LNCAP (cell line): ENCODE measurements around the gene EID3.

Experiments used
- TF ChIP-seq, protein P1 (sequence below): fragments of 450-650 bp; IDR thresholded peaks from 2 replicates; pipeline ENCODE4 v1.5.1; 2017; ENCODE audit warnings: mild to moderate bottlenecking

Gene EID3

DNA sequence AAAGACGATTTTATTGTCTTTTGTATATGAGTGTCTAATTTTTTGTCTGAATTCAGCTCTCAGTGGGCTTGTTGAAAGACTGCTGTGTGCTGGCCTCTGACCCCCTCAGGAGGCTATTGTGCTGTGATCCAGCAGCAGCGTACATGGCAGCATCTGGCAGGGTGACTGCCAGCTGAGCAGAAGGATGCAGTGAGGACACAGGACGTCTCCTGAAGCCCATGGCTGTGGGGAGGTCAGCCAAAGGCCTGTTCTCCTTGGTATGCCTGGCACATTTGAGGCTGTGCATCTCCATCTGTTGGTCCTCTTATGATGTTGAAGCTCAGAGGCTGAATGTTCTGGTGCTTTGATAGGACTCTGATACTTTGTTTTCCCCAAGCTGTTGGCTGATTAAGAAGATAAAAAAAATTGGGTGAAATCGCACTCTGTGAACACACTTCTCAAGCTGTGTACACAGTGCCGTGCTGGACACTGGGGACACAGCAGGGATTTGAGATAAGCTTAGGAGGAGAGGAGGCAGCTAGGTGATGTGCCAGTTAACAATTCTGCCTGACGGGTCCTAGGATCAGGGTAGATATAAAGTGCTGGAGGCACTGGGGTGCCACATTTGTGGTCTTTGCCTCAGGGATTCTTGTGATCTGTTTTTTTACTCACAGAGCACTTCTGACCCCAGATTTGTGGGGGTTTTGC lies 37.5 kb downstream of the EID3 start:
- TF ChIP-seq, protein P1, sequence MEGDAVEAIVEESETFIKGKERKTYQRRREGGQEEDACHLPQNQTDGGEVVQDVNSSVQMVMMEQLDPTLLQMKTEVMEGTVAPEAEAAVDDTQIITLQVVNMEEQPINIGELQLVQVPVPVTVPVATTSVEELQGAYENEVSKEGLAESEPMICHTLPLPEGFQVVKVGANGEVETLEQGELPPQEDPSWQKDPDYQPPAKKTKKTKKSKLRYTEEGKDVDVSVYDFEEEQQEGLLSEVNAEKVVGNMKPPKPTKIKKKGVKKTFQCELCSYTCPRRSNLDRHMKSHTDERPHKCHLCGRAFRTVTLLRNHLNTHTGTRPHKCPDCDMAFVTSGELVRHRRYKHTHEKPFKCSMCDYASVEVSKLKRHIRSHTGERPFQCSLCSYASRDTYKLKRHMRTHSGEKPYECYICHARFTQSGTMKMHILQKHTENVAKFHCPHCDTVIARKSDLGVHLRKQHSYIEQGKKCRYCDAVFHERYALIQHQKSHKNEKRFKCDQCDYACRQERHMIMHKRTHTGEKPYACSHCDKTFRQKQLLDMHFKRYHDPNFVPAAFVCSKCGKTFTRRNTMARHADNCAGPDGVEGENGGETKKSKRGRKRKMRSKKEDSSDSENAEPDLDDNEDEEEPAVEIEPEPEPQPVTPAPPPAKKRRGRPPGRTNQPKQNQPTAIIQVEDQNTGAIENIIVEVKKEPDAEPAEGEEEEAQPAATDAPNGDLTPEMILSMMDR = no peak

DNA sequence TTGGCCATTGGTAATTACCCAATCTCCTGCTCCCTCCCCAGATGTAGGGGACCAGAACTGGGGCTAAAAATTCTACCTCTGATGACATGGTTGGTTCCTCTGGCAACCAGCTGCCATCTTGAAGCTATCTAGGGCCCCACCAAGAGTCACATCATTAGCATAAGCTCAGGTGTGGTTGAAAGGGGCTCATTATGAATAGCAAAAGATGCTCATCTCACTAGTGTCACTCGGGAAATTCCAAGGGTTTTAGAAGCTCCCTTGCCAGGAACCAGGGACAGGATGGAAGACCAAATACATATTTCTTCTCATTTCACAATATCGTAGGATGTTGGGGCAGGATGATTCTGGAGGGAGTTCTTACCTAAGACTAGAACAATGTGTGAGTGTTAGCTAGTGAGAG lies 38.6 kb downstream of the EID3 start:
- TF ChIP-seq, protein P1 = no peak

DNA sequence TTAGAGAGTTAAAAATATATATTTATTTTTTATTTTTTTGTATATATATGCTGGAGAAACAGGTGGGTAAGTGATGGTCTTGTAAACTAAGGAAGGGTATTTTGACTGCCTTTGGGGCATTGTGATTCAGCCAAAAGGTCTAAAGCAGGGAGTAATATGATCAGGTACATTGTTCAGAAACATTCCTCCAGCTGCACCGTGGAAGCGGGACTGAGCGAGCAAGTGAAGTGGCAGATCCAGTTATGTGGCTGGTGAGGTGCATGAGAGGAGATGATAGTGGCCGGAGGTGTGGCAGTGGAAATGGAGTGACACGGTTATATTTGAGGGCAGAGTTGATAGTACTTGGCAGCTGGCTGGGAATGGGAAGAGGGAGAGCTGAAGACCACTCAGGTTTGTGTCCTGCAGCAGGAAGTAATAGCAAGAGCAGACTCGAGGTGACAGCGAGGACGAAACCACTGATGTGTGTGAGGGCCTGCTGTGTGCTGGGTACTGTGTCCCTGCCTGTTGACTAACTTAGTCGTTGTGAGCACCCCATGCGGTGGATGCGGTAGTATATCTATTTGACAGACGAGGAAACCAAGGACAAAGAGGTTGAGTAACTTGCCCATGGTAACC lies 39.2 kb downstream of the EID3 start:
- TF ChIP-seq, protein P1 = no peak

DNA sequence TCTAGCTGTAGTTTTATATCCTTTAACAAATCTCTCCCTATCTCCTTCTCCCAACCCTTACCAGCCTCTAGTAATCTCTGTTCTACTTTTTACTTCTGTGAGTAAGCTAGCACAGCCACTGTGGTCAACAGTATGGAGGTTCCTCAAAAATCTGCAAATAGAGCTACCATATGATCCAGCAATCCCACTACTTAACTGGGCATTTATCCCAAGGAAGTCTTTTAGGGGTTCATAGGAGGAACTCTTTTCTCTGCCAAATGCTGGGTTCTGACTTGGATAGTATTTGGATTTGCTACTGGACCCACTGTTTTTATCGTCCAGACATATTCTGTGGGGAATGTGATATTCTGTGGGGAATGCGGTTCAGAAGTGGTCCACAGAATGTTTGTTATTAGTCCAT lies 41.1 kb downstream of the EID3 start:
- TF ChIP-seq, protein P1 = no peak

DNA sequence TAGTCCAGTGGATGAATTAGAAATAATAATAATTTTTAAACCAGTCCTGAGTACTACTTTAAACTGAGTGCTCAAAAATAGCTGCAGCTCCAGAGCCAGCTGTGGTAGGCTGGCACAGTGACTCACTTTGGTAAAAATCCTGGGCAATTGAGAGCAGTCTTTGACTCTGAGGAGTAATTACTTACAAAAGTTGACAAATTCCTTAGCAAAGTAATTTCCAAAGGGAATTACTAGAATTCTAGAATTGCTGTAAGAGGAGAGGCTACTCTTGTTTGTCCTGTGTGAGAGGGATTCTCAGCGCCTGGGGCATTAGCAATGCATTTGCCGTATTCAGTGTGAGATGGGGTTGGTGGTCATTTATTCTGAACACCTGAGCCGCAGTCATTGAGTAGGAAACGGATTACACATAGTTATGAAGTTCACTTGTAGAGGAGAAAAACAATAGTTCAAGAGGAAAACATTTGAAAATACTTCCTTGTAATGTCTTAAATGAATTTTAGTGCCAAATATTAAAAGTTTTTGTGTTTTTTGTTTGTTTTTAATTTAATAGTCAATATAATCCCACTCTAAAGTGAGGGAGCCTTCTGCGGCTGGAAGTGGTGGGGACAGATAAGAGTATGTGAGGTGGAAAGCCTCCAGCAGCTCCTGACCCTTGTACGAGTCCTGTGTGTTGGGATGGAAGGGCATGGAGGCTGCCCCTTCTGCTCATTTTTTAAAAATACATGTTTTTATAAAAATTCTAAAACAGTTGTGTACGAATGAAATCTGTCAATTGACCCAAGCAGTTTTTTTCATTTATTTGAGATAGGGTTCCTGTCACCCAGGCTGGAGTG lies 41.9 kb downstream of the EID3 start:
- TF ChIP-seq, protein P1 = no peak

GRCh38 chr12:104347374-104348075 lies 44.0 kb downstream of the EID3 start:
- TF ChIP-seq, protein P1 = no peak

DNA sequence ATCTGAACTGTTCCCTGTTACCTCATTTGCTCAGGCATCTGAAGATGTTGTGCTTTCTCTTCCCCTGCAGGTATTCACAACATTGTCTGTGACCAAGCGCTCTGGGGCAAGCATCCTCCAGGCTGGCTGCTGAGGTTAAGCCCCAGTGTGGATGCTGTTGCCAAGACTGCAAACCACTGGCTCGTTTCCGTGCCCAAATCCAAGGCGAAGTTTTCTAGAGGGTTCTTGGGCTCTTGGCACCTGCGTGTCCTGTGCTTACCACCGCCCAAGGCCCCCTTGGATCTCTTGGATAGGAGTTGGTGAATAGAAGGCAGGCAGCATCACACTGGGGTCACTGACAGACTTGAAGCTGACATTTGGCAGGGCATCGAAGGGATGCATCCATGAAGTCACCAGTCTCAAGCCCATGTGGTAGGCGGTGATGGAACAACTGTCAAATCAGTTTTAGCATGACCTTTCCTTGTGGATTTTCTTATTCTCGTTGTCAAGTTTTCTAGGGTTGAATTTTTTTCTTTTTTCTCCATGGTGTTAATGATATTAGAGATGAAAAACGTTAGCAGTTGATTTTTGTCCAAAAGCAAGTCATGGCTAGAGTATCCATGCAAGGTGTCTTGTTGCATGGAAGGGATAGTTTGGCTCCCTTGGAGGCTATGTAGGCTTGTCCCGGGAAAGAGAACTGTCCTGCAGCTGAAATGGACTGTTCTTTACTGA lies 44.9 kb downstream of the EID3 start:
- TF ChIP-seq, protein P1 = no peak
